Suprapubic skin (tissue), 4 donors: Measurements from ENCODE around the gene SH3BP4.

Experiments used
- CTCF ChIP-seq, 2 donors: fragments of 200-600 bp in 1 of 2; fragments of 450-650 bp in 1 of 2; sonication (generic) in 1 of 2; IDR thresholded peaks; one replicate each; pipeline ENCODE4 v1.5.1; 2016 to 2019; ENCODE audit warnings: antibody characterized with exemption in 2 of 2, mild to moderate bottlenecking in 1 of 2, moderate library complexity in 1 of 2
- POLR2A ChIP-seq, 2 donors: fragments of 450-650 bp; IDR thresholded peaks; one replicate each; pipeline ENCODE4 v1.6.1; 2017; ENCODE audit warnings: antibody characterized with exemption in 2 of 2, mild to moderate bottlenecking in 2 of 2, moderate library complexity in 2 of 2
- POLR2AphosphoS5 ChIP-seq, 3 donors: sonication (generic); formaldehyde crosslinking; IDR thresholded peaks; one replicate each; pipeline ENCODE4 v1.6.1; 2017; ENCODE audit warnings: antibody characterized with exemption in 3 of 3

- TF ChIP-seq POLR2A (IDR thresholded peaks at IDR 0.05) (no peak), CTCF (IDR thresholded peaks at IDR 0.05) (no peak), POLR2AphosphoS5 (IDR thresholded peaks at IDR 0.05) (no peak)
Measured at GRCh38 chr2:235046589-235046988, 94.8 kb downstream of the SH3BP4 start.
